ENCODE measurements around the gene UGCG.

DNA sequence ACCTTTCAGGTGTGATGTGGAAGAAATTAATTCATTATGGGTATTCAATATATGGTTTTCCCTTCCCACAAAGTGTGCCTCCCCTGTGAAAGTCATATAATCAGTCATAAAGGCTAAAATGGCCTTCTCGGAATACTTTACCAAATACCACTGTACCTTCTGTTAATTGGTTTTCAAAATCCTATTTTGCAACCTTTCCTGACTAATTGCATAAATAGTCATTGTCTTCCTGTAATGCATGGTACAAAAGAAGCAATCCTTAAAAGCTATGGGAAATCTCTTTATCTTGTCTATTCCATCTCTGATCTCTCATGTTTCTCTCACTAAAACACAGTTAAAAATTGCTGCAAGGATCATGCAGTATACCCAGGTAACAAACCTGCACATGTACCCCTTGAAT lies 44.3 kb upstream of the UGCG start:
- TF ChIP-seq, protein P1, sequence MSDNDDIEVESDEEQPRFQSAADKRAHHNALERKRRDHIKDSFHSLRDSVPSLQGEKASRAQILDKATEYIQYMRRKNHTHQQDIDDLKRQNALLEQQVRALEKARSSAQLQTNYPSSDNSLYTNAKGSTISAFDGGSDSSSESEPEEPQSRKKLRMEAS (IDR thresholded peaks at IDR 0.05) = no peak
- TF ChIP-seq, protein P2, sequence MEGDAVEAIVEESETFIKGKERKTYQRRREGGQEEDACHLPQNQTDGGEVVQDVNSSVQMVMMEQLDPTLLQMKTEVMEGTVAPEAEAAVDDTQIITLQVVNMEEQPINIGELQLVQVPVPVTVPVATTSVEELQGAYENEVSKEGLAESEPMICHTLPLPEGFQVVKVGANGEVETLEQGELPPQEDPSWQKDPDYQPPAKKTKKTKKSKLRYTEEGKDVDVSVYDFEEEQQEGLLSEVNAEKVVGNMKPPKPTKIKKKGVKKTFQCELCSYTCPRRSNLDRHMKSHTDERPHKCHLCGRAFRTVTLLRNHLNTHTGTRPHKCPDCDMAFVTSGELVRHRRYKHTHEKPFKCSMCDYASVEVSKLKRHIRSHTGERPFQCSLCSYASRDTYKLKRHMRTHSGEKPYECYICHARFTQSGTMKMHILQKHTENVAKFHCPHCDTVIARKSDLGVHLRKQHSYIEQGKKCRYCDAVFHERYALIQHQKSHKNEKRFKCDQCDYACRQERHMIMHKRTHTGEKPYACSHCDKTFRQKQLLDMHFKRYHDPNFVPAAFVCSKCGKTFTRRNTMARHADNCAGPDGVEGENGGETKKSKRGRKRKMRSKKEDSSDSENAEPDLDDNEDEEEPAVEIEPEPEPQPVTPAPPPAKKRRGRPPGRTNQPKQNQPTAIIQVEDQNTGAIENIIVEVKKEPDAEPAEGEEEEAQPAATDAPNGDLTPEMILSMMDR (IDR thresholded peaks at IDR 0.05) = no peak
- no peak for TF ChIP-seq EP300 (IDR thresholded peaks at IDR 0.05)
- TF ChIP-seq, protein P3, sequence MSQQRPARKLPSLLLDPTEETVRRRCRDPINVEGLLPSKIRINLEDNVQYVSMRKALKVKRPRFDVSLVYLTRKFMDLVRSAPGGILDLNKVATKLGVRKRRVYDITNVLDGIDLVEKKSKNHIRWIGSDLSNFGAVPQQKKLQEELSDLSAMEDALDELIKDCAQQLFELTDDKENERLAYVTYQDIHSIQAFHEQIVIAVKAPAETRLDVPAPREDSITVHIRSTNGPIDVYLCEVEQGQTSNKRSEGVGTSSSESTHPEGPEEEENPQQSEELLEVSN (IDR thresholded peaks at IDR 0.05; ENCODE audit: borderline replicate concordance, low read depth) = no peak
- no peak for TF ChIP-seq POLR2A (IDR thresholded peaks at IDR 0.05; ENCODE audit: low read length)
- TF ChIP-seq KDM1A (IDR thresholded peaks at IDR 0.05; ENCODE audit: low read depth) = no peak
- no peak for TF ChIP-seq HDAC2 (IDR thresholded peaks at IDR 0.05)
- TF ChIP-seq, protein P4, sequence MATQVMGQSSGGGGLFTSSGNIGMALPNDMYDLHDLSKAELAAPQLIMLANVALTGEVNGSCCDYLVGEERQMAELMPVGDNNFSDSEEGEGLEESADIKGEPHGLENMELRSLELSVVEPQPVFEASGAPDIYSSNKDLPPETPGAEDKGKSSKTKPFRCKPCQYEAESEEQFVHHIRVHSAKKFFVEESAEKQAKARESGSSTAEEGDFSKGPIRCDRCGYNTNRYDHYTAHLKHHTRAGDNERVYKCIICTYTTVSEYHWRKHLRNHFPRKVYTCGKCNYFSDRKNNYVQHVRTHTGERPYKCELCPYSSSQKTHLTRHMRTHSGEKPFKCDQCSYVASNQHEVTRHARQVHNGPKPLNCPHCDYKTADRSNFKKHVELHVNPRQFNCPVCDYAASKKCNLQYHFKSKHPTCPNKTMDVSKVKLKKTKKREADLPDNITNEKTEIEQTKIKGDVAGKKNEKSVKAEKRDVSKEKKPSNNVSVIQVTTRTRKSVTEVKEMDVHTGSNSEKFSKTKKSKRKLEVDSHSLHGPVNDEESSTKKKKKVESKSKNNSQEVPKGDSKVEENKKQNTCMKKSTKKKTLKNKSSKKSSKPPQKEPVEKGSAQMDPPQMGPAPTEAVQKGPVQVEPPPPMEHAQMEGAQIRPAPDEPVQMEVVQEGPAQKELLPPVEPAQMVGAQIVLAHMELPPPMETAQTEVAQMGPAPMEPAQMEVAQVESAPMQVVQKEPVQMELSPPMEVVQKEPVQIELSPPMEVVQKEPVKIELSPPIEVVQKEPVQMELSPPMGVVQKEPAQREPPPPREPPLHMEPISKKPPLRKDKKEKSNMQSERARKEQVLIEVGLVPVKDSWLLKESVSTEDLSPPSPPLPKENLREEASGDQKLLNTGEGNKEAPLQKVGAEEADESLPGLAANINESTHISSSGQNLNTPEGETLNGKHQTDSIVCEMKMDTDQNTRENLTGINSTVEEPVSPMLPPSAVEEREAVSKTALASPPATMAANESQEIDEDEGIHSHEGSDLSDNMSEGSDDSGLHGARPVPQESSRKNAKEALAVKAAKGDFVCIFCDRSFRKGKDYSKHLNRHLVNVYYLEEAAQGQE (IDR thresholded peaks at IDR 0.05) = no peak
